K562 (cell line): ENCODE results near the gene PRKRIP1. TPM values are rescaled to one million over a fixed set of nuclear protein-coding genes. Genes with fewer than 3 reads are reported as not detected.

Source experiments
- CREM ChIP-seq: IDR thresholded peaks from 2 replicates; pipeline ENCODE4 v1.6.1; 2014; ENCODE audit warnings: antibody characterized with exemption, low read depth
- CTBP1 ChIP-seq: fragments of 450-650 bp; IDR thresholded peaks from 2 replicates; pipeline ENCODE4 v1.6.1; 2016; ENCODE audit warnings: borderline replicate concordance
- FOXP4 ChIP-seq: sonication (generic); formaldehyde crosslinking; IDR thresholded peaks from 2 replicates; pipeline ENCODE4 v1.8.0; 2022; ENCODE audit warnings: mild to moderate bottlenecking, missing genetic modification reagents, borderline replicate concordance
- KLF10 ChIP-seq: fragments of 250-450 bp; sonication (Bioruptor Pico); IDR thresholded peaks from 2 replicates; pipeline ENCODE4 v1.6.1; 2021; ENCODE audit warnings: matching md5 sums
- LCOR ChIP-seq: sonication (generic); formaldehyde crosslinking; IDR thresholded peaks from 2 replicates; pipeline ENCODE4 v1.8.0; 2022; ENCODE audit warnings: mild to moderate bottlenecking, missing genetic modification reagents
- SAP30 ChIP-seq: fragments of 200-600 bp; sonication (generic); IDR thresholded peaks from 2 replicates; pipeline ENCODE4 v1.6.1; 2012; ENCODE audit warnings: borderline replicate concordance, low read depth, mild to moderate bottlenecking, moderate library complexity, low read length, control low read depth, inconsistent platforms; ENCODE audit not compliant: insufficient read depth, poor library complexity, severe bottlenecking
- TARDBP ChIP-seq: fragments of 450-650 bp; IDR thresholded peaks from 2 replicates; pipeline ENCODE4 v1.6.1; 2016
- UBTF ChIP-seq, 2 experiments: IDR thresholded peaks; 2 replicates each; pipeline ENCODE4 v1.6.1; 2012; ENCODE audit warnings: improper control_type of control experiment in 2 of 2, low read depth in 2 of 2, low read length in 2 of 2, borderline replicate concordance in 1 of 2
- VEZF1 ChIP-seq: fragments of 200-800 bp; sonication (Bioruptor generic); IDR thresholded peaks from 2 replicates; pipeline ENCODE4 v1.6.1; 2017; ENCODE audit warnings: missing genetic modification characterization, missing compliant biosample characterization
- ZBED1 ChIP-seq: IDR thresholded peaks from 2 replicates; pipeline ENCODE4 v1.6.1; 2014
- ZBTB26 ChIP-seq: fragments of 450-650 bp; formaldehyde crosslinking; IDR thresholded peaks from 2 replicates; pipeline ENCODE4 v1.4.0; 2022; ENCODE audit warnings: missing genetic modification characterization
- ZBTB8A ChIP-seq: fragments of 450-650 bp; IDR thresholded peaks from 2 replicates; pipeline ENCODE4 v1.6.1; 2018; ENCODE audit warnings: mild to moderate bottlenecking, moderate library complexity; ENCODE audit not compliant: partially characterized antibody
- ZNF77 ChIP-seq: fragments of 250-450 bp; sonication (Bioruptor Pico); IDR thresholded peaks from 2 replicates; pipeline ENCODE4 v1.5.0; 2020
- polyA plus RNA-seq, 8 experiments: library from polyadenylated mRNA; depleted of rRNA in 4 of 8; stranded (reverse) in 5 of 8; unstranded in 3 of 8; fragments of >200 nt; fragmentation: Nextera tagmentation in 2 of 8; fragmentation: Illumina TruSeq in 1 of 8; extraction: Ambion mirVana in 2 of 8; extraction: Trizol in 1 of 8; gene quantifications; 2 replicates each; pipeline versions ENCODE4 v1.2.1 to v1.2.3, GENCODE V29; 2011 to 2014; ENCODE audit warnings: inconsistent platforms in 1 of 8, missing spikeins in 1 of 8
- total RNA-seq, 7 experiments: library from RNA; depleted of rRNA in 6 of 7; stranded (reverse); fragments of >200 nt in 6 of 7; fragmentation: Illumina TruSeq in 2 of 7; extraction: Trizol in 2 of 7; gene quantifications; 2 replicates each; pipeline versions ENCODE4 v1.2.1 to v1.2.3, GENCODE V29; 2011 to 2021; ENCODE audit warnings: low replicate concordance in 1 of 7
- TF ChIP-seq, protein P1 (sequence below): fragments of 450-650 bp; formaldehyde crosslinking; conservative IDR thresholded peaks from 2 replicates; pipeline ENCODE4 v1.4.0; 2022; ENCODE audit warnings: mild to moderate bottlenecking, missing genetic modification characterization
- TF ChIP-seq, protein P2 (sequence below): fragments of 450-650 bp; IDR thresholded peaks from 2 replicates; pipeline ENCODE4 v1.6.1; 2016

PRKRIP1 gene
- total and polyA plus RNA-seq, 9 of the 15 experiments (the other 6 are each of a cell fraction or from before 2014, with no cell fraction given) = 14.9 to 52.1 (median 19.8) TPM

GRCh38 chr7:102439963-102440795, 44.0 kb downstream of the PRKRIP1 start (continued):
- TF ChIP-seq UBTF (IDR thresholded peaks at IDR 0.05; ENCODE audit: borderline replicate concordance in 1 of 2, low read depth in 2 of 2, low read length in 2 of 2) = peak in 1 of 2 experiments; percentile 81; a peak in 1 of 4 replicates
- TF ChIP-seq, protein P1, sequence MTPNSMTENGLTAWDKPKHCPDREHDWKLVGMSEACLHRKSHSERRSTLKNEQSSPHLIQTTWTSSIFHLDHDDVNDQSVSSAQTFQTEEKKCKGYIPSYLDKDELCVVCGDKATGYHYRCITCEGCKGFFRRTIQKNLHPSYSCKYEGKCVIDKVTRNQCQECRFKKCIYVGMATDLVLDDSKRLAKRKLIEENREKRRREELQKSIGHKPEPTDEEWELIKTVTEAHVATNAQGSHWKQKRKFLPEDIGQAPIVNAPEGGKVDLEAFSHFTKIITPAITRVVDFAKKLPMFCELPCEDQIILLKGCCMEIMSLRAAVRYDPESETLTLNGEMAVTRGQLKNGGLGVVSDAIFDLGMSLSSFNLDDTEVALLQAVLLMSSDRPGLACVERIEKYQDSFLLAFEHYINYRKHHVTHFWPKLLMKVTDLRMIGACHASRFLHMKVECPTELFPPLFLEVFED (CRISPR knock-in tag) = 0 out of 2 replicates have a peak, but pooled peaks have one; percentile 34
- peak; percentile 59; the same call in 1 of the 2 replicates for TF ChIP-seq LCOR
- TF ChIP-seq KLF10 (CRISPR knock-in tag) = no peak
- TF ChIP-seq ZBTB26 (CRISPR knock-in tag) = no peak
- peak; percentile 24; the same call in 1 of the 2 replicates for TF ChIP-seq VEZF1 (CRISPR knock-in tag)
- TF ChIP-seq SAP30 = no peak
- peak; percentile 56; the same call in 1 of the 2 replicates for TF ChIP-seq CTBP1
- no peak for TF ChIP-seq ZNF77
- TF ChIP-seq, protein P2, sequence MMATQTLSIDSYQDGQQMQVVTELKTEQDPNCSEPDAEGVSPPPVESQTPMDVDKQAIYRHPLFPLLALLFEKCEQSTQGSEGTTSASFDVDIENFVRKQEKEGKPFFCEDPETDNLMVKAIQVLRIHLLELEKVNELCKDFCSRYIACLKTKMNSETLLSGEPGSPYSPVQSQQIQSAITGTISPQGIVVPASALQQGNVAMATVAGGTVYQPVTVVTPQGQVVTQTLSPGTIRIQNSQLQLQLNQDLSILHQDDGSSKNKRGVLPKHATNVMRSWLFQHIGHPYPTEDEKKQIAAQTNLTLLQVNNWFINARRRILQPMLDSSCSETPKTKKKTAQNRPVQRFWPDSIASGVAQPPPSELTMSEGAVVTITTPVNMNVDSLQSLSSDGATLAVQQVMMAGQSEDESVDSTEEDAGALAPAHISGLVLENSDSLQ = peak; percentile 58
- peak; percentile 5; the same call in 1 of the 2 replicates for TF ChIP-seq CREM
- no peak for TF ChIP-seq ZBED1
- no peak for TF ChIP-seq ZBTB8A
- no peak for TF ChIP-seq FOXP4 (CRISPR knock-in tag)
- no peak for TF ChIP-seq TARDBP
